OCI-LY7 (cell line): ENCODE data around the gene ABO. TPM values are rescaled to one million over a fixed set of nuclear protein-coding genes. Genes with fewer than 3 reads are reported as not detected.

ENCODE experiments used
- BruUV-seq: library from RNA; stranded (reverse); fragments of 400-500 nt; replicated peaks from 2 replicates; lab custom pipeline; 2021; lab: Mats Ljungman, UMichigan
- CTCF ChIA-PET: fragments of 300-600 bp; sonication (Branson Sonifier 250); formaldehyde crosslinking; loops from one replicate; lab custom pipeline; 2022; ENCODE audit warnings: antibody characterized with exemption; ENCODE audit not compliant: unreplicated experiment; lab: Charles Lee
- POLR2A ChIA-PET: fragments of 300-600 bp; sonication (Branson Sonifier 250); formaldehyde crosslinking; loops from one replicate; lab custom pipeline; 2022; ENCODE audit warnings: antibody characterized with exemption; lab: Charles Lee
- DNase-seq: peaks from one replicate; pipeline ENCODE4 v3.0.0-alpha.2; 2015; ENCODE audit warnings: low spot score
- H2AFZ ChIP-seq: fragments of 200-600 bp; sonication (generic), shearing (Covaris generic); 2 replicates; pipeline ENCODE4 v1.6.1; 2014; ENCODE audit warnings: mild to moderate bottlenecking, antibody characterized with exemption, low read length, moderate library complexity
- H3K27ac ChIP-seq: fragments of 200-600 bp; sonication (generic); 2 replicates; pipeline ENCODE4 v1.5.1; 2014; ENCODE audit warnings: mixed run types, low read depth, mild to moderate bottlenecking, moderate library complexity, low read length, inconsistent platforms; ENCODE audit not compliant: poor library complexity, severe bottlenecking
- H3K36me3 ChIP-seq: fragments of 200-600 bp; sonication (generic); 2 replicates; pipeline ENCODE4 v1.6.1; 2014; ENCODE audit warnings: mild to moderate bottlenecking, antibody characterized with exemption, low read length, moderate library complexity, mixed read lengths; ENCODE audit not compliant: insufficient read depth
- H3K4me1 ChIP-seq: fragments of 200-600 bp; sonication (generic); 2 replicates; pipeline ENCODE4 v1.5.1; 2014; ENCODE audit warnings: mild to moderate bottlenecking, low read length; ENCODE audit not compliant: insufficient read depth, poor library complexity, severe bottlenecking
- H3K4me2 ChIP-seq: fragments of 200-600 bp; sonication (generic); 2 replicates; pipeline ENCODE4 v1.6.1; 2014; ENCODE audit warnings: mild to moderate bottlenecking, low read length
- H3K4me3 ChIP-seq: fragments of 200-600 bp; sonication (generic); 2 replicates; pipeline ENCODE4 v1.5.1; 2014; ENCODE audit warnings: mild to moderate bottlenecking, low read depth, low read length; ENCODE audit not compliant: poor library complexity, severe bottlenecking
- H3K79me2 ChIP-seq: fragments of 200-600 bp; sonication (generic); 2 replicates; pipeline ENCODE4 v1.6.1; 2016; ENCODE audit warnings: low read depth, mild to moderate bottlenecking, low read length, moderate library complexity, mixed read lengths; ENCODE audit not compliant: insufficient read depth
- H3K9me2 ChIP-seq: fragments of 200-600 bp; sonication (generic); 2 replicates; pipeline ENCODE4 v1.6.1; 2016; ENCODE audit warnings: mild to moderate bottlenecking, low read length, mixed read lengths; ENCODE audit not compliant: insufficient read depth
- H3K9me3 ChIP-seq: fragments of 200-600 bp; sonication (generic); 2 replicates; pipeline ENCODE4 v1.6.1; 2014; ENCODE audit warnings: mild to moderate bottlenecking, mixed run types, low read length, mixed read lengths
- H4K20me1 ChIP-seq: fragments of 200-600 bp; sonication (generic); 2 replicates; pipeline ENCODE4 v1.6.1; 2014; ENCODE audit warnings: mild to moderate bottlenecking, antibody characterized with exemption, low read length, moderate library complexity, mixed read lengths; ENCODE audit not compliant: insufficient read depth
- EZH2phosphoT487 ChIP-seq: fragments of 200-600 bp; sonication (generic); IDR thresholded peaks from 2 replicates; pipeline ENCODE4 v1.6.1; 2018; ENCODE audit warnings: low read depth, borderline replicate concordance, mild to moderate bottlenecking, mixed run types, antibody characterized with exemption, low read length, moderate library complexity, mixed read lengths
- intact Hi-C: fragments of 100-400 bp; cut with micrococcal nuclease; formaldehyde crosslinking; loops from one replicate; pipeline ENCODE4 v1.10.0; 2022; ENCODE audit not compliant: unreplicated experiment
- total RNA-seq, 2 experiments: library from RNA; depleted of rRNA in 1 of 2; stranded (reverse); fragments of >200 nt in 1 of 2; shearing (Covaris generic) in 1 of 2; gene quantifications; 2 replicates each; pipeline ENCODE4 v1.2.3, GENCODE V29; 2014 to 2022
- TF ChIP-seq, protein P1 (sequence below): fragments of 200-600 bp; sonication (generic); conservative IDR thresholded peaks from 2 replicates; pipeline ENCODE4 v1.5.1; 2014; ENCODE audit warnings: mild to moderate bottlenecking, antibody characterized with exemption, low read length, moderate library complexity, mixed read lengths

The ABO gene
- total RNA-seq, 2 experiments from 2014 or later: not detected

DNA sequence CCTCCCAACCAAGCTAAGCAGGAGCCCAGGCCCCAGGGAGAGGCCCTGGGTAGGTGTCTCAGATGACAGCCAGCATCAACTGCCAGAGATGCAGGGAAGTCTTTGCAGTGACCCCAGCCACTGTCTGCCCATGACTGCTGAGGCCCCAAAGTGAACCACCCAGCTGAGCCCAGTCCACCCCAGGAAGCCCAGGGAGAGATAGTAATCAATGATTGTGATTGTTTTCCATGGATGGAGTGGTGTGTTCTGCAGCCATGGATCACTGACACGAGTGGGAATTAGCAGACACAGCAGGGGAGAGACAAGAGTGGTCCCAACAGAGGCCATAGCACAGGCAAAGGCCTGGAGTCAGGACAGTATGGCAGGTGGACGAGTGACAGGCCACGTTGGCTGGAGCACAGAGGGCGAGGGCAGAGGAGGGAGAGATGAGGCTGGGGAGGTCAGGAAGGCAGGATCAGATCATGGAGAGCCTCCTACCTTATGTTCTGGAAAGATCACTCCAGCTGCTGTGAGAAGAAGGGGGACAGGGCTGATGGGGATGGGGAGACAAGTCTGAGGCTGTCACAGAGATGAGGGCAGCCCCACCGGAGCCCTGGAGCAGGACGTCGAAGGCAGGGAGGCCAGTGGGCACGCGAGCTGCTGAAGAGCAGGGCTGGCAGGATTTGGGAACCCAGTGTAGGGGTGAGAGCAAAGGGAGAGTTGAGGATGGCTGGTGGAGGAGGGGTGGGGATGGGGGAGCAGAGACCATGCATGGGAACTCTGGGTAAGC lies 14.5 kb downstream of the ABO start:
- Histone ChIP-seq H3K27ac (no peak overlapping the region), H3K36me3 (no peaks in the 10 kb centered on the region), H2AFZ (no peak overlapping the region), H3K4me2 (no peak overlapping the region), H3K9me3 (no peaks in the 10 kb centered on the region), H3K4me3 (no peak overlapping the region), H3K4me1 (no peaks in the 10 kb centered on the region), H3K9me2 (no peaks in the 10 kb centered on the region), H3K79me2 (no peaks in the 10 kb centered on the region), H4K20me1 (no peaks in the 10 kb centered on the region)
- BruUV-seq: no TSS peak
- DNase-seq: no peak
- intact Hi-C loops: no loop called here
- CTCF ChIA-PET: no interaction called here
- TF ChIP-seq EZH2phosphoT487: no peak
- TF ChIP-seq, protein P1, sequence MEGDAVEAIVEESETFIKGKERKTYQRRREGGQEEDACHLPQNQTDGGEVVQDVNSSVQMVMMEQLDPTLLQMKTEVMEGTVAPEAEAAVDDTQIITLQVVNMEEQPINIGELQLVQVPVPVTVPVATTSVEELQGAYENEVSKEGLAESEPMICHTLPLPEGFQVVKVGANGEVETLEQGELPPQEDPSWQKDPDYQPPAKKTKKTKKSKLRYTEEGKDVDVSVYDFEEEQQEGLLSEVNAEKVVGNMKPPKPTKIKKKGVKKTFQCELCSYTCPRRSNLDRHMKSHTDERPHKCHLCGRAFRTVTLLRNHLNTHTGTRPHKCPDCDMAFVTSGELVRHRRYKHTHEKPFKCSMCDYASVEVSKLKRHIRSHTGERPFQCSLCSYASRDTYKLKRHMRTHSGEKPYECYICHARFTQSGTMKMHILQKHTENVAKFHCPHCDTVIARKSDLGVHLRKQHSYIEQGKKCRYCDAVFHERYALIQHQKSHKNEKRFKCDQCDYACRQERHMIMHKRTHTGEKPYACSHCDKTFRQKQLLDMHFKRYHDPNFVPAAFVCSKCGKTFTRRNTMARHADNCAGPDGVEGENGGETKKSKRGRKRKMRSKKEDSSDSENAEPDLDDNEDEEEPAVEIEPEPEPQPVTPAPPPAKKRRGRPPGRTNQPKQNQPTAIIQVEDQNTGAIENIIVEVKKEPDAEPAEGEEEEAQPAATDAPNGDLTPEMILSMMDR: no peak
- POLR2A ChIA-PET: no interaction called here

DNA sequence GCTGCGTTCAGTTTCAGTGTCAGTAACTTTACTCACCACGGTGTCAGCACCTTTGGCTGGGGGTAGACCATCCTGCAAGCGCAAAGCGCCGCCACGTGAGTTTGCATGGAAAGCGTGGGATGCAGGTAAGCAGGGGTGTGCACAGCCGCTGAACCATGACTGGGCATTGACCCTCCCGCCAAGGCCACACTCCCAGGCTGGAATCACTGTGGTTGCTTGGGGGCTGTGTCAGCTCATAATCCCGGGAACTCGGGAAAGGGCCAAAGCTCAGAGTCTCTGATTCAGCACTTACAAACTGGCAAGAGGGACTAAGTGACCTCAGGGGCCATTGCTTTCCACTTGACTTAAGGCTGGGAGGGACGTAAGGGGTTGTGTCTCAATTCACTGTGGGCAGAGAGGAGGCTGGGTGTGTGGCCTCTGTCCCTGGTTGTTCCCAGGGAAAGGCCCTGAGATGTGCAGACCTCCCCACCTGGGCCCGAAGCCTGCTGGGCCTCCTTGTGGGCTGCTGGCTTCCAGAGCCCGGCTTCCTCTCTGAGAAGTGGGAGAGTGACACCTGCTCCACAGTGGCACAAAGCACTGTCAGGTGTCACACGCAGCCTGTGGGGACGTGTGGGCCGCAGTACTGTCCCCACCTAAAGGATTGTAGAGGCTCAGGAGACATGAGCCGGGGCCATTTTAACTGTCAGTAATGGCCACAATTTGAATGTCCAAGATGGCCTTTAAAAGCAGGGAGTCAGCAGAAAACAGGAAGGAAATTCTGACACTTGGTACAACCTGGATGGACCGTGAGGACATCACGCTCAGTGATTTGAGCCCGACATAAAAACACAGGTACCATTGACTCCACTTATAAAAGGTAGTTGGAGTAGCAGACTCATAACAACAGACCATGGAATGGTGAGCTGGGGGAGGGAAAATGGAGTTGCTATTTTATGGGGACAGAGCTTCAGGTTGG lies 16.7 kb downstream of the ABO start:
- Histone ChIP-seq H3K36me3 (no peaks in the 10 kb centered on the region), H3K4me3 (no peak overlapping the region), H3K9me2 (no peaks in the 10 kb centered on the region), H3K4me1 (no peaks in the 10 kb centered on the region), H2AFZ (no peak overlapping the region), H3K4me2 (no peak overlapping the region), H3K79me2 (no peaks in the 10 kb centered on the region), H3K27ac (no peak overlapping the region), H3K9me3 (no peaks in the 10 kb centered on the region), H4K20me1 (no peaks in the 10 kb centered on the region)
- intact Hi-C loops: no loop called here
- TF ChIP-seq, protein P1: no peak
- TF ChIP-seq EZH2phosphoT487: no peak
- no TSS peak for BruUV-seq
- no peak for DNase-seq
- ChIA-PET POLR2A (interaction anchor here (0.5 kb wide), 1 partner anchor 488 kb away, joined by 3 read pairs; no protein-coding TSS in a partner anchor), CTCF (no interaction called here)
